ENCODE results near the gene KMT5B.
A peak's percentile ranks its signal among the peaks of the same experiment; 100 is the strongest.

KMT5B gene

DNA sequence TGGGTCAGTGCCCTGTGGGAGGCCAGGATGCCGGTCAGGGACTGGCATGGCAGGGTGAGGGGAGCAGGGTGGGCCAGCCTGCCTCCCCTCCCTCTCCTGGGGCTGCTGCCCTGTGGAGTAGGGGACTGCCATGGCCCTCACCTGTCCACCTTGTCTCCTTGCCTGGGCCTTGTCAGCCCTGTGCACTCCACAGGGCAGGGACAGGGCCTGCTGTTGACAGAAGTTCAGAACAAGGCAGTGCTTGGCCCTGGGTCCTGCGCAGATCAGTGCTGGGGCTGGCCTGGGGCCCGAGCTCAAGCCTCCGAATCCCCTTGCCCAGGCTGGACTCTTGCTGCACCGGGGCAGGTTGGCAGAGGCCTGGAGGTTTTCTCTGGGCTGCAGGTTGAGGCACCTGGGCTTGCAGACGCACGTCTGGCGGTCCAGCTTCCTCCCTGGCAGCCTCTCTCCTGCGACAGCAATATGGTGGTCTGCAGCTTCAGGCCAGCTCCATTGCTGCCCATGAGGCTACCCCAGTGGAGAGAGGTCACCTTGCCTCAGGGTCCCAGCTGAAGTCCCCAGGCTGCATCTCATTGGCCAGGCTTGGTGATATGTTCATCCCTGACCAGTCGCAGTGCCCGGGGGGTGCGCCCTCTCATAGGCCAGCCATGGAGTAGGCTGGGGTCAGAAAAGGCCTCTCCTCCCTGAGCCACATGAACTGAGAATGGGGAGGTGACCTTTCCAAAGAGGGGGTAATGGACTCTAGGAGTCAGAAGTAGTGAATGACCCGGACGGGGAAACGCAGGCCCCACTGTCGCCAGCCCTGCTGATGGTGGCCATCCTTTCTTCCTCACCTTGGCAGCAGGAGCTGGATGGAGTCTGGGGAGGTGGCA is 70.4 kb downstream of the KMT5B start:
- no peak for DNase-seq

DNA sequence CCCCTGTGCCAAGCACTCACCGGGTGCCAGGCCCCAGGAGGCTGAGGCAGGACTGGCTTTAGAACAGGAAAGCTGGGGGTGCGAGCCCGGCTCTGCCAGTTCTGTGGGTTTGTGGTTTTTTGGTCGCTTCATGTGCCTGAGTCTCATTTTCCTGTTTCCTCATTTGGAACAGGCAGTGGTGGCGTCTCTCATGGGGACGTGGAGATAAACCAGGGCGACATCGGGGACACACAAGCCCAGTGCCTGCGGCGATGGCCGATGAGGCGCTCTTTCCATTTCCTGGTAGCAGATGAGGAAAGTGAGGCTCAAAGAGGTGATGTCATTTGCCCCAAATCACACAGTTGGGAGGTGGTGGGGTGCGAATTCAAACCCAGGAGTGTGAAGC is 71.1 kb downstream of the KMT5B start:
- DNase-seq, result peak in 1 of 6 experiments; percentile 16

DNA sequence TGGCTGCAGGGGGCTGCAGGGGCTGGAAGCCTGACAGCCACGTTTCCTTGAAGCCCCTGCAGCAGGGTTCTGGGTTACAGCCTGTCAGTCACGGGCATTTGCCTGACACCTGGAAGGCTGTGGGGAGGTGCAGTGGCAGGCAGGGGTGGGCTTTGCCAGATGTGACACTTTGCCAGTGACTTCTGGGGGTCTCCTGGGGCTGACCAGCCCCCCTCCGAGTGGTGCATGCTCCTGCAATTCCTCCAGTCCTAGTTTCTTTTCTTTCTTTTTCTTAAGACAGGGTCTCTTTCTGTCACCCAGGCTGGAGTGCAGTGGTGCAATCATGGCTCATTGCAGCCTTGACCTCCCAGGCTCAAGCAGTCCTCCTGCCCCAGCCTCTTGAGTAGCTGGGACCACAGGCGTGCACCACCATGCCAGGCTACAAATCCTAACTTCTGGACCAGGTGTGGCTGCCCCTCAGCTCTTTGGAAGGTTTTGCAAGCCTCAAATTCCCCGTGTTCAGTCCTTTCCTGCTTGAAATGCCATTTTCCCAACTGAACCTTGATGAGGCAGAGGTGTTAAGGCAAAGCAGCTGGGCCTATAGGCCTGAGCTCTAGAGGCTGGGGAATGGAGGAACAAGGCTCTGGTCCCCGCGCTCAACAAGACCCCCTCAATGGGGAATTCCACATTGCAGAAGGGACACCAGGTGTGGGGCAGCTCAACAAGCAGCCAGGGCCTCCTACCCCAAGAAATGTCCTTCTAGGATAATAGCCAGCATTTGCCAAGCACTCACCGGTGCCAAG is 71.7 kb downstream of the KMT5B start:
- peak in 1 of 6 experiments; percentile 6 for DNase-seq

DNA sequence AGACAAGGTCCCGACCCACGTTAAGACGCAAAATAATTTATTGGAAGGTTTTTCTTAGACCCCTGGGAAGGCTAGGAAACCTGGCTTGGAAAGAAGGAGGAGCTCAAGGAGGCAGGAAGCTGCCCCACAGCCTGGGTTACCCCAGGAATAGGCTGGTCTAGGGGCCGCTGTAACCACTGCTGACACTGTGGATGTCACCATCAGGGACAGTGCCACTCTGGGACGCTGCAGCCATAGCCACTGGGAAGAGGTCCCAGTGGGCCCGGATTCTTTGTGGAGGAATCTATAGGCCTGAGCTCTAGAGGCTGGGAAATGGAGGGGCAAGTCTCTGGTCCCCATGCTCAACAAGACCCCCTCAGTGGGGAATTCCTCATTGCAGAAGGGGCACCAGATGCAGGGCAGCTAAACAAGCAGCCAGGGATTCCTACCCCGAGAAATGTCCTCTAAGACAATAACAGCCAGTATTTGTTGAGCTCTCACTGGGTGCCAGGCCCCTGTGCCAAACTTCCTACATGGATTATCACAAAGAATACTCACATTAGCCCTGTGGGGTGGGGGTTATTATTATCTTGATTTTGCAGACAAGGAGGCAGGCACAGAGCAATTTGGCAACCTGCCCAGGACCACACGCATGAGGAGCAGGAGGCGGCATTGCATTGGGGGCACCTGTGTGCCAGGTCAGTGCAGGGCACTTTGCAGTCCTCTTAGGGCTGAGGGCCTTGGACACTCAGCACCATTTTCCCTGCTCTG is 72.4 kb downstream of the KMT5B start:
- DNase-seq, result no peak

DNA sequence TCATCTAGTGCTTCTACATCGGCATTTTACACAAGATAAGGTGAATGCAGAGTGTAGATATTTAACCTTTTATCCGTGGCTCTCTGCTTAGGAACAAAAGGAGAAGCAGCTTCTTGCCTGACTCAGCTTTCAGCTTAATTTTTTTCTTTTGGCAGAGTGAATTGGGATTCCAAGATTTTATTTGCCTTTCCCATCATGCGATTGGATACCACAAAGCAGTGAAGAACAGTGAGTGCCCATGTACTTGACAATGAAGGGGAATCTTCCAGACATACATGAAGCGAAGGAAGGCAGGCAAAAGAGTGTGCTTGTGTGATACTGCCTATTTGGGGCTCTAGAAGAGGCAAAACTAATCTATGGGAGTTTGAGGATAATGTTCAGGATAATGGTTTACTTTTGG is 74.9 kb downstream of the KMT5B start:
- no peak for DNase-seq

DNA sequence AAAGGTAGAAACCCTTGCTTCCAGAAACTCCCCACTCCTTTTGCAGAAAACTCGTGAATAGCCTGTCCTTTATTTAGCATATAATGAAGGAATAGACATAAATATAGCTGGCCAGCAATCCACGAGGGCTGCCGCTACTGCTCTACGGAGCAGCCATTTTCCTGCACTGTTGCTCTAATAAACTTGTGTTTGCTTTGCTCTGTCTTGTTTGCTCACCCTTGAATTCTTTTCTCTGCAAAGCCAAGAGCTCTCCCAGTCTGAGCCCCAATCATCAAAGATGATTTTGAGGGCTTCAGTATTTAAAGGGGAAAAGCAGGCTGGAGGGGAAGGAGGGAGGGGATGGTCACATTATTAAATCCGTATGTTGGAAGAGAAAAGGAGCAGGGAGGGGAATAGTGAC is 75.3 kb downstream of the KMT5B start:
- no peak for DNase-seq

DNA sequence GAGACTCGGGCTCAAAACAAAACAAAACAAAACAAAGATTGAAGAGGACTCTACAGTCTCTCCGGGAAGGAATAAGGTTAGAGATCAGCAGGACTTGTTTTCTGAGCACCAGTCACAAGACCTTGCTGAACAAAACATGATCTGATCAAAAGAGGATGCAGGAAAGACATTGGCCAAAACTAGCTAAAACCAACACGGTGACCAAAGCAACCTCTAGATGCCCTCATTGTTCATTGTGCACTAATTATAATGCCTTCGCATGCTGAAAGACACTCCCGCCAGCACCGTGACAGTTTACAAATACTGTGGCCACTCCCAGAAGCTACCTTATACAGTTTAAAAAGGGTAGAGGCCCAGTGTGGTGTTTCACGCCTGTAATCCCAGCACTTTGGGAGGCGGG is 76.2 kb downstream of the KMT5B start:
- DNase-seq, result no peak

DNA sequence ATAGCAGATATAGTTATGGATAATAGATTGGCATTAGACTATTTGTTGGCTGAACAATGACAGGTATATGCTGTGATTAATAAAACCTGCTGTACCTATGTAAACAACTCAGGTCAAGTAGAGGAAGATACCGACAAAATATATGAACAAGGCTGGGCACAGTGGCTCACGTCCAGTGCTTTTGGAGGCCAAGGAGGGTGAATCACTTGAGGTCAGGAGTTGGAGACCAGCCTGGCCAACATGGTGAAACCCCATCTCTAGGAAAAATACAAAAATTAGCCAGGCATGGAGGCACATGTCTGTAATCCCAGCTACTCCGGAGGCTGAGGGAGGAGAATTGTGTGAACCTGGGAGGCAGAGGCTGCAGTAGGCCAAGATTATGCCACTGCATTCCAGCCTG is 77.9 kb downstream of the KMT5B start:
- no peak for DNase-seq

DNA sequence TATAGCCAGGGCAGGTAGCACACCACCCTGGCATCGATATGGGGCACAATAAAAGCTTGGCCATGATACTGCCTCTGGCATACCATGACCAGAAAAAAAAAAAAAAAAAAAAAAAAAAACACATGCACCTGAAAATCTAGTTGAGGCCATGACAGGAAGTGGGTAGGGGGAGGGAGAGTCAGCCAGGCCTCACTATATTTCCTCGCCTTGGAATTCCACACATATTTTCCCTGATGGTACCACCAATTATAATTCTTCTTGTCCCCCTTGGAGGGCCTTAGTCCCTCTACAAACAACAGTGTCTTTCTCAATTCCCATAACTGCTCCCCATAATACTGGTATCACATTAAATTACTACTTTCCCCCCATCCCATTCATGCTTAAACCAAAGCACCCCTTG is 79.3 kb downstream of the KMT5B start:
- no peak for DNase-seq

DNA sequence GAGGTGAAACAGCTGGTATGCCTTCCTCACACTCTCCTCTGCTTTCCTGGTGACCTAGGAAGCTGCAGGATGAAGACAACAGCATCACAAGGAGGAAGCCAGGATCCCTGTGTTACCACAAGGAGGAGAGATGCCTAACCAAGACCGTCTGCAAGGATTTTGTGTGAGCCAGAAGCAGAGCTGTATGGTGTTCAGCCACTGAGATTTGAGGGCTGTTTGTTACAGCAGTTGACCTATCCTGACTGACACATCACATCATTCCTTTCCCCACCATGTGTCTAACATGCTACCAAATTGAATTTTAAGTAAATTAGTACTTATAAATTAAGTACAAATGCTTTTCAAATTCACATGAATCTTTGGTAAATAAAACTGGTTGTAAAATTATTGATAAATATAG is 83.0 kb downstream of the KMT5B start:
- DNase-seq, result no peak

DNA sequence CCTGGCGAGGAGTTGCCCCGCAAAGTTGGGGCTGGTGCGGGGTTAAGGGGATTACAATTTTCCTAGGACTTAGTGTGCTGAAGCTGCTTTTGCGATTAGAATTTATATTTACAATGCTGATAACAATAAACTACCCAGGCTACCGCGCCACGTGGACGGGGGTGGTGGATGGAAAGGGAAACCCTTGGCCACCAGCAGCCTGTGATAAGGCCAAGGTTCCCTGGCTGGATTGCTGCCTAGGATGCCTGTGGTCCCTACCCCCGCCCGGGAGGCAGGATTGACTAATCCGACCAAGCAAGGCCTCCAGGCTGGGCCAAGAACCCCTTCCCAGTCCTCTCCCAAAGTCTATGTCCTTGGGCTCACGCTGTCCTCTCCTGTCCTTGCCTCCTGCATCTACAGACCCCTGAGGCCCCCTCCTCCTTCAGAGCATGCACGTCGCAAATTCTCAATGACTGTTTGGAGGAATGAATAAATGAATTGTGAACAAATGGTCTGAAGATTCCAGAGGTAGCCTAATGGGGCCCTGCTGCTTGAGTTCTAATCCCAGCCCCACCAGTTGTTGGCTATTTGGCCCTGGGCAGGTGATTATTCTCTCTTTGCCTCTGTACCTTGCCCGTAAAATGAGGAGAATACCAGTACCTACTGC is 84.3 kb downstream of the KMT5B start:
- DNase-seq, result no peak

DNA sequence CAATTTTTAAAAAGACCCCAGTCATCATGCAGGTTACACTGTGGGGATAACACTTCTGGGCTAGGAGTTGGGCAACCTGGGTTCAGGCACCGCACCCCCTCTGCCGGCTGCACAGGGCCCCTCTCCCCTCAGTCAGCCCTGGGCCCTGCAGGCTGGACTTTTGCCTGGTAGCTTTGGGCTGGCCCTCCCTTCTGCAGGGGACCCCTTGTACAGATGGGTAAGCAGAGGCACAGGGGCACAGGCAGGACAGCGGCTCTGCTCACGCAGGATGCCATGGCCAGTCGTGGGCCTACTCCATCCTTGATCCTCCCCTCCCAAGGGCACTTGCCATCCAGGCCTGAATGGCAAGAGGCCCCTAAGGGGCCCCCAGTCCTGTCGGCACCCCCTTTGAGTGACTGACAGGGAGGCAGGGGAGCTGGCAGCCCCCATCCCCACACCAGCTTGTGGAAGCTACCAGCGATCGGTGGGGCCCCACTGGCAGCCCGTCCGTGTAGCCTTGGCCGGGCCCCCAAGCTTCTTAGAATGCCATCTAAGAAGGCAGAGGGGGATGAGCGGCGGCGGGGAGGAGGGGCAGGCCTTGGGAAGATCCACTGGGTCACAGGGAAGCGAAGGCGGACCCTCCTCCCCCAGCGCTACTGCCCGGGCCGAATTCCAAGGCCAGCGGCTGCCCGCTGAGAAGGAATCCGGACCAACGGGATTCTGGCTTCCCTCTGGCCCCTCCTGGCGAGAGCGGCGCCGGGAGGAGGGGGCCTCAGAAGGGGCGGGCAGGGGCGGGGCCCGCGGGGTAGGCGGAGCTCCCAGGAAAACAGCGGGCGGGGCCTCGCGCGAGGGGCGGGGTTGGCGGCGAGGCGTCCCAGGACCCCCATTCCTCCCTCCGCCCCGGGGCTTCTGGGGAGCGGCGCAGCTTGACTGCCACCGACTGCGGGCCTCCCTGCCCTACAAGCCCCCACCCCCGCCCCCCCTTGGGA is 85.1 kb downstream of the KMT5B start:
- no peak for DNase-seq

DNA sequence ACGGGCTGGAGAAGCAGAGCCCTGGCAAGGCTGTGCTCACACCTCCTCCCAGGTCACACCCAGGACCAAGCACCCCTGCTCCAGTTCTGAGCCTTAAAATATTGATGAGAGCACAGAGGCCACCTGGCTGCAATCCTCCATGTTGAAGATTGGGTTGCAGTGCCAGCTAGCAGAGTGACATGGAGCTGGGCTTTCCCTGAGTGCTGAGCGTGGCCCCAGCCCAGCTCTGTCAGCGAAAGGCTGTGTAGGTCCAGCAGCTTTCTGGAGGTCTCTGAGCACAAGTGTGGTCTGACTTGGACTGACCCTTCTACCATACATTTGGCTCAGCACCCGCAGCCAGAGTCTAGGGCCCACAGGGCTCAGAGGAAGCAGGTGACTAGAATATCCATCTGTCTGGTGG is 87.9 kb downstream of the KMT5B start:
- no peak for DNase-seq

DNA sequence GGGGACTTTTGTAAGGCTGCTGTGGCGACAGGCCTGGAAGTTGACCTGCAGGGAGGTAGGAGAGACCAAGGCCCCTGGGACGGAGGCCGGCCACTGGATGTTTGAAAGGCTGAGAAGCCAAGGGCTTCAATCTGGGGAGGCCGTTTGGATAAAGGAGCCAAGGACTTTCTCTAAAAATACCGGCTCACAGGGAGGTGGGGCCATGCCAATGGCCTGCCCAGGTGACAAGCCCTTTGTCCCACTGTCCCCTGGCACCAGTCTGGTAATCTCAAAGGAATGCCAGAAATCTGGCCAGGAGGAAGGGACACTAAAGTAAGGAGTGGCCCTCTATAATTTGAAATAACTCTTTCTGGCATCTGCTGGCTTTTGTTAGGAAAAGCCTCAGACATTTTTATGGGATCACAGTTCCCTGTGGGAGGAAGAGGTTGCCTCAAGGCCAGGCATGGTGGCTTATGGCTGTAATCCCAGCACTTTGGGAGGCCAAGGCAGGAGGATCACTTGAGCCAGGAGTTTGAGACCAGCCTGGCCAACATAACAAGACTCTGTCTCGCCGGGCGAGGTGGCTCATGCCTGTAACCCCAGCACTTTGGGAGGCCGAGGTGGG is 90.1 kb downstream of the KMT5B start:
- no peak for DNase-seq

DNA sequence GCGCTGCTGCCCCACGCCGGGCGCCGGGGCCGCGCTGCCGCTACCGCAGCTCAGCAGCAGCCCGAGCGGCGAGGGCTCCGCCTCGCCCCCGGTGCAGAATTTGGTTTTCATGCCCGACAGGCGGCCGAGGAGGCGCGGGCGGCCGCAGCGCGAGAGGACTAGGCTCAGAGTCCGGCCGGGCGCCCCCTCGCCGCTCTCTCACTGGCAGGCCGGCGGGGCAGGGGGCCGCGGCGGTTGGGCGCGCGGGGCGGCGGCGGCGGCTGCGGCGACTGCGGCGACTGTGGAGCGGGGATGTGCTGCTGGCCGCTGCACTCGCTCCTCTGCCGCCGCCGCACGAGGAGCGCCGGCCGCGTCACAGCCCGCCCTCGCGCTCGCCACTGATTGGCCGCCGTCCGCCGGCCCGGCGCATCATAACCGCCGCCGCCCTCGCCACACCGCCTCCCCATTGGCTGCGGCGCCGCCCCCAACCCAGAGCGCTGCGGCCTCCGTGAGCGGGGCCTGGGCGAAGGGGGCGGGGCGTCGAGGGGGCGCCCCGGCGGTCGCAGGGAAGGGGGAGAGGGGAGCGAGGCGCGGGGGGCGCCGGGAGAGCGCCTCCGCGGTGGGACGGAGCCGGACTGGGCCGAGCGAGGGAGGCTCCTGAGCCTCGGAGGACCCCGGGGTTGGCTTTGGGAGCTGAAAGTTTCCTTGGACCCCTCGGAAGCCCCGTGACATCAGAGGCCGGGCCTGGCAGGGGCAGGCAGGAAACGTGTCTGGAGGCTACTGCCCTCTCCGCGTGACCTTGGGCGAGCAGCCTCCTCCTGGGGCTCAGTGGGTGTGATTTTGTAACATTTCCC is 91.8 kb downstream of the KMT5B start, which contains the start of gene CHKA:
Gene CHKA (minus strand): TSS at position 322 of the 833 bp plus-strand sequence. CDS start 211 bp downstream, at position 111.
- DNase-seq, result peak; percentile 64 to 80 (median 74)

DNA sequence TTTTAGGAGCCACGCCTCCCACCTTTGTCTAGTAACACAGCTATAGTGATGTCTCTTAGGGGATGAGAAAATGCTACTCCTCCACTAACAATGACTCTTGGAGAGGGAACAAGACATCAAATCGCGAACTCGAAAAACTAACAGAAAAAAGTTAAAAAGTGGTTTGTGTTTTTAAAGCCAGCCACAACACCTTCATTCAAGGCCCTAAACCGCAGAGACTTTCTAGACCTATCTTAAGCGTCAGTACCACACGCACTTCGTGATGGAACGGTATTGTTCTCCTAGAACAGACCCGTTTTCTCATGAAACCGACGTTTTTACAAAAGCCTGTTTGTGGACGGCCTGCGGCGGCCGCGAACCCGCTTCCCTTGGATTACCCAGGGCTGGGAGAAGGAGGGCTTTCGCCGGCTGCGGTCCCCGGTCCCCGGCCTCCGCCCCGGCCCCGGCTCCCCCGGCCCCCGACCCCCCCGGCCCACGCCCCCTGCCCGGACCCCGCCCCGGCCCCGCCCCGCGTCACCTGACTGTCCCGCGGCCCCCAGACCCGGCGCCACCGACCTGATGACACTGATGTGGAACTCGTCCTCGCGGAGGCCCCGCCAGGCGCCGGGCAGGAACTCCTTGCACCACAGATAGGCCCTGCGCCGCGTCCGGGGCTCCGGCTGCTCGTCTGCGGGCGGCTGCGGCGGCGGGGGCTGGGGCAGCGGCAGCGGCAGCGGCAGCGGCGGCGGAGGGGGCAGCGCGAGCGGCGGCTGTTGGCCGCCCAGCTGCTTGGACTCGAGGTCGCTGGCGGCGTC is 92.6 kb downstream of the KMT5B start:
- peak; percentile 42 to 78 (median 64) for DNase-seq

DNA sequence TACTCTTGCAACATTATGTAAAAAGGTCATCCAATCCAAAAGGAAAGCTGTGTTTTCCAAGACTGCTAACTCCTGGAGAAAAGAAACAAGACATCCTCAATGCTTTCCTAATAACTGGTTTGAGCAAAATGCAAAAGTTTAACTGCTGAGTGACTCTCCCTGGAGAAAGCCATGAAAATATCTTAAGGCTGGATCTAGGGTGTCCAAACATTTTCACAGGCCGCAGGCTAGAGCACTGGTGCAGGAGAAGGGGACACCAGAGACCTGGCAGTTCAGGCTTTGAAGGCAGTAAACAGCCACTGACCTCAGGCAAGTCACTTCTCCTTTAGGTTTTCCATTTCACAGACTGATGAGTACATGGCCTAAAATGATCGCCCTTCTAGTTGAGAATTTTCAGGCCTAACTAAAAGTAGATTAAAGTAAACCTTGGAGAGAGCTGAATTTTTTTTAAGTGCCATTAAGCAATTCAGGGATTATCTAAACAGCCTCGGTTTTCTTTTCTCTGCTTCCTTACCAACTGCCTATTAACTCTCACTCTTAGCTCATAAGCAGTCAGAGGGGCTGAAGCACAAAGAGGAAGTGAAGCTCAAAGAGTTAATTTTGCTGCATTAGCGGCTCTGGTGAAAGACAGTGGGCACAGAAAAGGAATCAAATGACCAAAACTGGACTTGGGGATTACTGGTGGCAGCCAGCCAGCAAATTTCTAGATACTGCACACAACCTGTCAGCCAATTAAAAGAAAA is 94.2 kb downstream of the KMT5B start:
- no peak for DNase-seq

DNA sequence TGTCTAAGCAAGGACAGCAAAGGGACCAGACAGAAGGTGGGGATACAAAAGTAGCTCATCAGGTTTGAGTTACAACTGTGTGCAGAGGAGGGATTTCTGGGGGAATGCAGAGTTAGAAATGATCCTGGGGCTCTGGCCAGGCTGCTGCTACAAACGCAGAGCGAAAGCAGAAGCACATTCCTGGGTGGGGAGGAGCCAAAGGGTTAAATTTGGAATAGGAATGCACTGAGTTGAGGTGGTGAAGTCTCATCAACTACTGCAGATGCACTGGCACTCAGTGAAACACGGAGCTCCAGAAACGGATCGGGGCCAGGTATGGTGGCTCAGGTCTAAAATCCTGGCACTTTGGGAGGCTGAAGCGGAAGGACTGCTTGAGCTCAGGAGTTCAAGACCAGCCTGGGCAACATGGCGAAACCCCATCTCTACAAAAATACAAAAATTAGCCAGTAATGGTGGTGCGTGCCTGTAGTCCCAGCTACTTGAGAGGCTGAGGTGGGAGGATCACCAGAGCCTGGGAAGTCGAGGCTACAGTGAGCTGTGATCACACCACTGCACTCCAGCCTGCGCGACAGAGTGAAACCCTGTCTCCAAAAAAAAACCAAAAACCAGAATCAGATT is 95.1 kb downstream of the KMT5B start:
- DNase-seq, result no peak

All from stimulated activated naive CD4-positive, alpha-beta T cell (primary cell).